Vein endothelial cell (primary cell): ENCODE results near the gene APOA4. TPM values are rescaled to one million over a fixed set of nuclear protein-coding genes. Genes with fewer than 3 reads are reported as not detected.

Experiments used
- total RNA-seq: library from RNA; depleted of rRNA; stranded (reverse); fragments of >200 nt; gene quantifications from 2 replicates; pipeline ENCODE4 v1.2.3, GENCODE V29; 2012

The APOA4 gene
- not detected in 2 replicates for total RNA-seq

DNA sequence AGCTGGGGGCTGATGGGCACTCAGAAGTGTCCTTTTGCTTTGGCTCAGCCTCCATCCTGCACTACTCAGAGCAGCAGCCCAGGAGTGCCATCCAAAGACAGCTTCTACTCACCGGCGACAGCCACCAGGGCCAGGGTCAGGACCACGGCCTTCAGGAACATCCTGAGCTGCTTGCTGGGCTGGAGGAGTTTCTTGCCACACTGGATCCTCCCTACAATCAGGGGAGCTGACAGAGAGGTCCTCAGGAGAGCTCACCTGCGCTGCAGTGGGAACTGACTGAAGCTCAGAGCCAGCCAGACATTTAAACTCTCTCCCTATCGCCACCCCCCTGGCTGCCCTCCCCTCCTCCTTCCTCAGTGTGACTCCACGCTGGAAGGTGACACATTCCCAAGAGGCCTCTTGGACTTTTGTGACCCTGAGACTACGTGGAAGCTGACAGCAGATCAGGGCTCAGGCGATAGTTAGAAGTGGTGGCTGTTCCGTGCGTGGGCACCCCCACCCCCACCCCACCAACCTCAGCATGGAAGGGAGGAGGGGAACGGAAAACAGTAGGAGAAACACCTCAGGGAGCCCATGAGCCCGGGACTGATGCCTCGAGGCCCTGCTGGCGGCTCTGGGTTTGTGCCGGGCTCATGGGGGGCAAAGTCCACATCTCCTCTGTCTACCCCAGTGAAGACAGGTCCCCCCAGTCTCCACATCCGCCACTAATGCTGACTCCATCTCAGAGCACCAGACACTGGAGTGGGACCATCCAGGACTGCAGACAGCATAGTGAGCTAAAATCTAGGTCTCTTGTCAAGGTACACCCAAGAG lies at the start of gene APOA4:
Gene APOA4 (minus strand): TSS at position 274 of the 813 bp plus-strand sequence. CDS start 113 bp downstream, at position 161.

GRCh38 chr11:116837231-116838091 lies 14.4 kb upstream of the APOA4 start, which contains the start of gene APOA1:
Gene APOA1 (minus strand): TSS chr11:116837622. CDS start chr11:116837387, 235 bp downstream.

GRCh38 chr11:116829525-116830183 lies 6.5 kb upstream of the APOA4 start, which contains the start of gene APOC3:
Gene APOC3 (plus strand): TSS chr11:116829907. CDS start chr11:116830583, 676 bp downstream.

DNA sequence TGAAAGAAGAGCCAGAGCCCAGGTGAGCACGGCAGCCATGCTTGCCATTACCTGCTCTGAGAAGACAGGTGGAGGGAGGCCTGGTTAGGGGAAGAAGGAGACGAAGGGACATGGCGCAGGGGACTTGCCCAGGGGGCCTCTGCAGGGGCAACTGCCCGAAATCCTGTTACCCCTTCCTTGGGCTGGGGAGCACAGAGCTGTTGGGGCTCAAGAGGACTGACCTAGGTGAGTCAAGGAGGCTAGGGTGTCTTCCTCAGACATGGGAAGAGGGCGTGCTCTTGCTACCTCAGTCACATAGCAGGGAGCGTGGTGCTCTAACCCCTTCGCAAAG lies 31.3 kb downstream of the APOA4 start, which contains the start of gene APOA5:
Gene APOA5 (minus strand): TSS at position 67 of the 331 bp plus-strand sequence. CDS start 19 bp downstream, at position 48.

GRCh38 chr11:116787786-116788486 lies 35.2 kb downstream of the APOA4 start, which contains the start of gene ZPR1:
Gene ZPR1 (minus strand): TSS chr11:116788023. CDS start chr11:116787990, 33 bp downstream.

DNA sequence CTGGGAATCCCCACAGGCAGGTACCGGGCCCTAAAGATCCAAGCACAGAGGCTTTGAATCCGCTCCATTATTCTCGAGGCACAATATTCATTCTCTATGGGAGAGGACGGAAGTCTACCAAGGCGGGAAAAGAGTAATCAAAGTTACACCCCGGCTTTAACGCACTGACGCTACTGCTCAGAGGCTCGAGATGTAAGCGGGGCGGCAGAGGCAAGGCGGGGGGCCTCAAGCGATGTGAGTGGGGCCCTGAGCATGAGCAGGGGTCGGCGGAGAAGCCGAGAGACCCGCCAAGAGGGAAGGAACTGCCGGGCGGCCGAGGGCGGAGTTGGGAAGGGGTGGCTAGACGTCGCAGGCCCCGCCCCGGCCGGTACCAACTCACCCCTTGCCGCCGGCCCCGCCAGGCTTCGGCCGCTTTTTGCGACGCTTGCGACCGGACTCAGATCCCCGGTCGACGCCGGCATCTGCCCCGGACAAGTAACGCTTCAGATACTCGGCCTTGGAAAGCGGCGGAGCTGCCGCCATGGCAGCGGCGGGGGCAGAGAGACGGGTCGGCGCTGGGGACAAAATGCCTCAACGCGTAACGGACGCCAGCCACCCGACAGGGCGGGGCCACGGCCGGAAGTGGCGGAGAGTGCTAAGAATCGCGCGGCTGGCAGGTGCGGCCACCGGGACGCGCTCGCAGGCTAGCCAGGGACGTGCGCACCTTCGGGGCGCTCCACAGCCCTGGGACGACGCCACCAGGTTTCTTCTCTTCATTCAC lies 50.5 kb downstream of the APOA4 start, which contains the start of gene BUD13:
Gene BUD13 (minus strand): TSS at position 545 of the 760 bp plus-strand sequence. CDS start 23 bp downstream, at position 522.

Other genes with a start within 250 kb of the APOA4 start
- gene BUD13, start 50.3 kb downstream of the APOA4 start, total RNA-seq, result 19.3 and 21.4 TPM in 2 replicates
- 34.9 and 41.8 TPM in 2 replicates for gene ZPR1, start 35.3 kb downstream of the APOA4 start, total RNA-seq
- not detected in 2 replicates for gene APOA5, start 31.4 kb downstream of the APOA4 start, total RNA-seq
- not detected in 2 replicates for gene APOC3, start 6.6 kb upstream of the APOA4 start, total RNA-seq
- not detected in 2 replicates for gene APOA1, start 14.3 kb upstream of the APOA4 start, total RNA-seq